Activated CD8-positive, alpha-beta memory T cell treated with anti-CD3 and anti-CD28 coated beads, Interleukin-2, amount 10 ng/mL, durations not matched to agents 7 days and 5 days (primary cell): ENCODE results near the gene DEFB115. TPM values are rescaled to one million over a fixed set of nuclear protein-coding genes. Genes with fewer than 3 reads are reported as not detected.
"Not testable (repeated sequence)": the region's sequence is repeated elsewhere in the genome, so short reads cannot be mapped to it uniquely, and the experiment has no call there.

ENCODE experiments used
- ATAC-seq: fragments of 150-1000 bp; cut with Tn5 transposase; one replicate; pipeline ENCODE4 v1.10.0; 2021; ENCODE audit warnings: moderate library complexity
- CTCF ChIA-PET: fragments of 350-600 bp; sonication (Branson Sonifier 250); formaldehyde crosslinking; loops from one replicate; lab custom pipeline; 2021; ENCODE audit warnings: antibody characterized with exemption; lab: Charles Lee
- DNase-seq: peaks from one replicate; pipeline ENCODE4 v3.0.0-alpha.2; 2020
- H3K27ac Mint-ChIP-seq: one replicate; pipeline ENCODE4 v1.8.0; 2021; ENCODE audit warnings: mild to moderate bottlenecking, mixed read lengths
- H3K27me3 Mint-ChIP-seq: one replicate; pipeline ENCODE4 v1.8.0; 2021; ENCODE audit warnings: mixed read lengths
- H3K36me3 Mint-ChIP-seq: one replicate; pipeline ENCODE4 v1.8.0; 2021; ENCODE audit warnings: mild to moderate bottlenecking, mixed read lengths
- H3K4me1 Mint-ChIP-seq: one replicate; pipeline ENCODE4 v1.8.0; 2021; ENCODE audit warnings: mixed read lengths
- H3K4me3 Mint-ChIP-seq: one replicate; pipeline ENCODE4 v1.8.0; 2021; ENCODE audit warnings: mild to moderate bottlenecking, moderate library complexity, mixed read lengths
- H3K9me3 Mint-ChIP-seq: one replicate; pipeline ENCODE4 v1.8.0; 2022; ENCODE audit warnings: low read depth, mixed read lengths
- total RNA-seq, 2 experiments: library from RNA; stranded (reverse); gene quantifications; one replicate each; pipeline ENCODE4 v1.2.3, GENCODE V29; 2021

Gene DEFB115, protein sequence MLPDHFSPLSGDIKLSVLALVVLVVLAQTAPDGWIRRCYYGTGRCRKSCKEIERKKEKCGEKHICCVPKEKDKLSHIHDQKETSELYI
- total RNA-seq: not detected

DNA sequence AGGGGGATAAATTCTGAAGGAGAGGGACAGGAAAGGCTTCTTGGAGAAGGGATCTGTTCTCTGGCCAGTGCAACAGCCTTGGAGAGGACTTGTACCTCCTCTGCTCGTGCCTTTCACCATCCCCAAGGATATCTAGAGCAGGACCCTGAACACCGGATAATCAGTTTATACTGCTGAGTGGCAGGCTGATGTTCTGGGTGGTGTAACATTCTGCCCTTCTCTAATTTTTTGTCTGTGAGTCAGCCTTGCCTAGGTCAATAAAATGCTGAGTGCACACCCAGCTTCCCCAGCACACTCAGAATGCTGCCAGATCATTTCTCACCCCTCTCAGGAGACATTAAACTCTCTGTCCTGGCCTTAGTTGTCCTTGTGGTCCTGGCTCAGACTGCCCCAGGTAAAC is at the start of gene DEFB115:
DEFB115 (plus strand) TSS at position 301 of the 400 bp plus-strand sequence; CDS start at position 301, 0 bp downstream.
- no peaks in the 10 kb centered on the region for H3K4me1 Mint-ChIP-seq

DNA sequence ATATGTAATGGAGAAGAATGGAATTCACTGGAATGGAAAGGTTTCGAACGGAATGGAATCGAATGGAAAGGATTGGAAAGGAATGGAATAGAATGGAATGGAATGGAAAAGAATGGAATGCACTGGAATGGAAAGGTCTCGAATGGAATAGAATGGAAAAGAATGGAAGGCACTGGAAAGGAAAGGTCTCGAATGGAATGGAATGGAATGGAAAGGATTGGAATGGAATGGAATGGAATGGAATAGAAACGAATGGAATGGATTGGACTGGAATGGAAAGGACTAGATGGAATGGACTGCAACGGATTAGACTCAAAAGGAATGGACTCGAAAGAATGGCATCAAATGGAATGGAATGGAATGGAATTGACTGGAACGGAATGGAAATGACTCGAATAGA is 20.5 kb upstream of the DEFB115 start:
- no peak overlapping the region for H3K4me3 Mint-ChIP-seq
- CTCF ChIA-PET: no interaction called here
- no peak overlapping the region for H3K27ac Mint-ChIP-seq
- no peaks in the 10 kb centered on the region for H3K9me3 Mint-ChIP-seq
- no peak for ATAC-seq
- H3K4me1 Mint-ChIP-seq: no peaks in the 10 kb centered on the region
- H3K27me3 Mint-ChIP-seq: no peaks in the 10 kb centered on the region
- H3K36me3 Mint-ChIP-seq: no peaks in the 10 kb centered on the region
- no peak for DNase-seq

More for the DNA sequence above, at the start of gene DEFB115:
- Mint-ChIP-seq H3K9me3 (peaks cover 7% of the 10 kb centered on the region), H3K27me3 (no peaks in the 10 kb centered on the region), H3K27ac (no peak within 1 kb of the TSS), H3K4me3 (no peak within 1 kb of the TSS), H3K36me3 (no peaks in the 10 kb centered on the region)
- DNase-seq (no peak), ATAC-seq (no peak)
- CTCF ChIA-PET: no interaction called here

DNA sequence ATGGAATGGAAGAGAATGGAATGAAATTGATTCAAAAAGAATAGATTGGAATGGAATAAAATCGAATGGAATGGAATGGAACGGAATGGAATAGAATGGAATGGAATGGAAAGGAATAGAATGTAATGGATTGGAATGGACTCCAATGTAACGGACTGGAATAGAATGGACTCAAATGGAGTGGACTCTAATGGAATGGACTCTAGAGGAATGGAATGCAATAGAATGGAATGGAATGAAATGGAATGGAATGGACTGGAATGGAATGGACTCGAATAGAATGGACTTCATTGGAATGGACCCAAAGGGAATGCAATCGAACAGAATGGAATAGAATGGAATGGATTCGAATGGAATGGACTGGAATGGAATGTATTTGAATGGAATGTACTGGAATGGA is 19.7 kb upstream of the DEFB115 start:
- Mint-ChIP-seq H3K36me3 (no peaks in the 10 kb centered on the region), H3K9me3 (no peaks in the 10 kb centered on the region), H3K4me3 (no peak overlapping the region), H3K27ac (no peak overlapping the region), H3K4me1 (no peaks in the 10 kb centered on the region), H3K27me3 (no peaks in the 10 kb centered on the region)
- CTCF ChIA-PET: no interaction called here
- ATAC-seq: no peak
- no peak for DNase-seq

DNA sequence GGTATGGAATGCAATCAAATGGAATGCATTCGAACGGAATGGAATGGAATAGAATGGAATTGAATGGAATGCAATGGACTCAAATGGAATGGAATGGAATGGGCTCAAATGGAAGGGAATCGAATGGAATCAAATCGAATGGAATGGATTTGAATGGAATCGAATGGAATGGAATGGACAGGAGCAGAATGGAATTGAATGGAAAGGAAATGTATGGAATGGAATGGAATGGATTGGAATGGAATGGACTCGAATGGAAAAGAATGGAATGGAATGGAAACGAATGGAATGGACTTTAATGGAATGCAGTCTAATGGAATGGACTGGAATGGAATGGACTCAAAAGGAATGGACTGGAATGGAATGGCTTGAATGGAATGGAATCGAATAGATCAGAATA is 18.3 kb upstream of the DEFB115 start:
- H3K27me3 Mint-ChIP-seq: no peaks in the 10 kb centered on the region

DNA sequence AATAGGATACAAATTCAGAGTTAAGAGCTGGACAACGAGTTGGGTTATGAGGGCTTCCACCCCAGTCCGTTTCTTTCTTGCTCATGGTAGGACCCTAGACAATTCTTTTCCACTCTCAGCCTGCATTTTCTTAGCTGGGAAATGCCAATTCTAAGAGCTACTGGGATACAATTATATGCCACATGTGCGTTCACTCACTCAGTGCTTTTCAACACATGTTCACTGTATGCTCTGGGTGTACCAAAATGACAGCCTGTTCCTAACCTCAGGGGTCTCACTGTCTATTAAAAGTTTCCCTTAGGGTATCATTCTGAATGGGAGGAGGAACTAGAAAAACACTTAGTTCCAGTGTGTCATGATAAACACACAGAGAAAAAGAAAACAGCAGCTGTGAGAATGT is 505 bp upstream of the DEFB115 start:
- Mint-ChIP-seq H3K4me3 (no peak overlapping the region), H3K27ac (no peak overlapping the region), H3K36me3 (no peaks in the 10 kb centered on the region), H3K4me1 (no peaks in the 10 kb centered on the region), H3K27me3 (no peaks in the 10 kb centered on the region), H3K9me3 (peaks cover 7% of the 10 kb centered on the region)
- DNase-seq (no peak), ATAC-seq (no peak)
- CTCF ChIA-PET: no interaction called here

More for the DNA sequence above, 18.3 kb upstream of the DEFB115 start:
- H3K4me3 Mint-ChIP-seq: no peak overlapping the region
- no peak overlapping the region for H3K27ac Mint-ChIP-seq
- CTCF ChIA-PET: no interaction called here
- H3K4me1 Mint-ChIP-seq: no peaks in the 10 kb centered on the region
- no peaks in the 10 kb centered on the region for H3K36me3 Mint-ChIP-seq
- no peak for ATAC-seq
- DNase-seq: no peak
- no peaks in the 10 kb centered on the region for H3K9me3 Mint-ChIP-seq

DNA sequence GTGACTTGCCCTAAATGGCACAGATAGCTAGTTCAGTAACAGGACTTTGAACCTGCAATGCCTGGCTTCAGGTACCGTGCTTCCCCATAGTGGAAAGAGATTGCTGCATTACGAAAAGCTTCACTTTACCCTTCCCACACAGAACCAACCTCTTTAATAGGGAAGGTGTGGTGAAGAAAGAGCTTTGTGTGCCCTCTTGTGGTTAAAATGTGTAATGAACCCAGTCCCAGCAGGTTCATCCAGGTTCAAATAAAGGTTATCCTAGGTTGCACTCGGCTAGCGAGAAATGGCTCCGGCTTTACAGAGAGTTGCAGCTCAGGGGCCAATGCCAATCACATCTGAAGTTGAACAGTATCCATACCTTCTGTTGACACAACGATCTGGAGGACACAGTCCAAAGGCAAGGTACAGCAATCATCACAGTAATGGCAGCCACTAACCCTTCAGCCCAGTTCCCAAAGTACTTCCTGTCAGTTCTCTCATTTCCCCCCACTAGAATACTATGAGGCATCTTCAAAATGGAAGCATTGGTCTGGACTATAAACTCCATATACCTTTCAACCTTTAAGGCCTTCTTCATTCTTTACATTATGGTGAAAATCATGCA is 3.0 kb downstream of the DEFB115 start:
- Mint-ChIP-seq H3K4me1 (no peaks in the 10 kb centered on the region), H3K9me3 (peaks cover 3% of the 10 kb centered on the region), H3K27me3 (no peaks in the 10 kb centered on the region), H3K36me3 (no peaks in the 10 kb centered on the region), H3K27ac (no peak overlapping the region), H3K4me3 (no peak overlapping the region)
- CTCF ChIA-PET: interaction anchor here (0.6 to 1.2 kb wide), 2 partner anchors 188 to 1727 kb away, joined by 3 to 4 read pairs; no protein-coding TSS in a partner anchor
- no peak for ATAC-seq
- DNase-seq: no peak

DNA sequence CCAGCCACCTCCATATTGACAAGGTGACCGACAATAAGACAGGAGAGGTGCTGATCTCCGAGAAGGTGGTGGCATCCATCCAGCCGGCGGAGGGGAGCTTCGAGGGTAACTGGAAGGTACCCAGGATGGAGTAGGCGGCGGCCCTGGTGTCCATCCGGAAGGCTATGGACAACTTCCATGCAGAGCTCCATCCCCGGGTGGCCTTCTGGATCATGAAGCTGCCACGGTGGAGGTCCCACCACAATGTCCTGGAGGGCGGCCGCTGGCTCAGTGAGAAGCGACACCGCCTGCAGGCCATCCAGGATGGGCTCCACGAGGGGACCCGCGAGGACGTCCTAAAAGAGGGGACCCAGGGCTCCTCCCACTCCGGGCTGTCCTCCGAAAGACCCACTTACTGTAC is 17.0 kb downstream of the DEFB115 start:
- H3K4me1 Mint-ChIP-seq: no peaks in the 10 kb centered on the region
- H3K9me3 Mint-ChIP-seq: peaks cover 23% of the 10 kb centered on the region

DNA sequence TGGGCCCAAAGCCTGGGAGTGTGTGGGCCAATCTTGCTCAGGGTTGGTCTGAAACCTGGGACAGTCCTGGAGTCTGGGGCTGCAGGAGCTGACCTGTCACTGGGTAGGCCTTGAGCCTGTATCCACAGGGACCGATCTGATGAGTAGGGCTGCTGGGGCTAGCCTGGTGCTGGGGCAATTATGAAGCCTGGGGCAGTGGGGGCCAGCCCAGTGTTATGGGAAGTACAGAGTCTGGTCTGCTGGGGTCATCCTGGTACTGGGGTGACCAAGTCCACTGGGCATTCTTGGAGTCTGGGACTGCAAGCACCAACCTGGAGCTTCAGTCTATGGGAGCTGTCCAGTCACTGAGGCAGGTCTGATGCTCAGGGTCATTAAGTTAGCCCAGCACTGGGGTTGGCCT is 20.7 kb downstream of the DEFB115 start:
- ATAC-seq (no peak), DNase-seq (no peak)
- Mint-ChIP-seq H3K27ac (no peak overlapping the region), H3K4me1 (no peaks in the 10 kb centered on the region), H3K9me3 (peaks cover 8% of the 10 kb centered on the region), H3K27me3 (no peaks in the 10 kb centered on the region), H3K4me3 (no peak overlapping the region), H3K36me3 (no peaks in the 10 kb centered on the region)
- CTCF ChIA-PET: no interaction called here

More for the DNA sequence above, 17.0 kb downstream of the DEFB115 start:
- no peak for ATAC-seq
- H3K4me3 Mint-ChIP-seq: no peak overlapping the region
- CTCF ChIA-PET: no interaction called here
- DNase-seq: no peak
- H3K36me3 Mint-ChIP-seq: no peaks in the 10 kb centered on the region
- no peak overlapping the region for H3K27ac Mint-ChIP-seq
- H3K27me3 Mint-ChIP-seq: no peaks in the 10 kb centered on the region

DNA sequence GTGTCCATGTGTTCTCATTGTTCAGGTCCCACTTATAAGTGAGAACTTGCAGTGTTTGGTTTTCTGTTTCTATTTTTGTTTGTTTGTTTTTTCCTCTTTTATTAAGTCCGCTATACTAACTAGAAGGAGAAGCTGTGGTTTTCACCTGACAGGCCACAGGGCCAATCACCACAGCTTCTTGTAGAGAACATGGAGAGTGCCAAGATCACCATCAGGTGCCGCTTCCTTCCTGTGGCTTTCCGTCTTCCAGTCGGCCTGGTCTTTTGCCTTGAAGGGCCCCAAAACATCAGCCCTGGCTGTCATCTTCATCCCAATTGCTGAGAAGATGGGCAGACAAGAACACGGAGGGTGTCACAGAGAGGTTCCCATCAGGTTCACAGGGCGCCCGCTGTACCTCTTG is 27.5 kb downstream of the DEFB115 start:
- CTCF ChIA-PET, H3K9me3 Mint-ChIP-seq, H3K4me3 Mint-ChIP-seq, H3K27me3 Mint-ChIP-seq, H3K4me1 Mint-ChIP-seq, H3K36me3 Mint-ChIP-seq, H3K27ac Mint-ChIP-seq, ATAC-seq, DNase-seq: not testable (repeated sequence)

DNA sequence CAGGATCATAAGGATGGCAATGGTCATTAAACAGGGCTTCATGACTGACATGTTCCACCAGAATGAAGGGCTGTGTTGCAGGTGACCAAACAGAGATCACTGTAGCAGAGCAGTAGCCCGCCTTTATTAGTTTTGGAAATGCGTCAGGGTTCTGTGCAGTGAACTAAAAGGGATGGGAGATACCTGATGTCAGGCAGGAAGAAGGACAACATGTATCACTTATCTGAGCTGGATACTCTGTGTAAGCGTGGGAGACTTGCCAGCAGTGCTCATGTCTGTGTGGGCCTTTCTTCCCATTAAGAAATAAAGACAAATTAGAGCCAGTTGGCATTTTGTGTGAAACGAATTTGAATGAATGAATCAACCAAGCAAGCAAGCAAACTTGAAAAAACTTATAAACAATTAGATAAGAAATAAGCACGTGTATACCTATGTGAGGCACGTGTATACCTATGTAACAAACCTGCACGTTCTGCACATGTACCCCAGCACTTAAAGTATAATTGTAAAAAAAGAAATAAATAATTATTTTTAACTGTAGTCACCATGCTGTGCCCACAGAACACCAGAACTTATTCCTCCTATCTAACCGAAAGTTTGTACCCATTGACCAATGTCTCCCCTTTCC is 51.2 kb downstream of the DEFB115 start, which contains the start of gene DEFB116:
DEFB116 (minus strand) TSS at position 51 of the 628 bp plus-strand sequence; CDS start at position 51, 0 bp downstream.
- CTCF ChIA-PET: no interaction called here
- no peak for ATAC-seq
- Mint-ChIP-seq H3K27me3 (no peaks in the 10 kb centered on the region), H3K4me1 (no peaks in the 10 kb centered on the region), H3K27ac (no peak within 1 kb of the TSS), H3K4me3 (no peak within 1 kb of the TSS), H3K36me3 (no peaks in the 10 kb centered on the region), H3K9me3 (no peaks in the 10 kb centered on the region)
- no peak for DNase-seq

Other genes starting within 250 kb of the DEFB115 start
- gene DEFB116, start 50.9 kb downstream of the DEFB115 start, total RNA-seq: not detected
- gene DEFB118, start 110.9 kb downstream of the DEFB115 start, total RNA-seq: not detected
- not detected for gene DEFB119, start 132.9 kb downstream of the DEFB115 start, total RNA-seq
- gene DEFB121, start 148.6 kb downstream of the DEFB115 start, total RNA-seq: not detected
- not detected for gene DEFB123, start 183.0 kb downstream of the DEFB115 start, total RNA-seq
- gene DEFB124, start 217.5 kb downstream of the DEFB115 start, total RNA-seq: not detected
- gene REM1, start 217.6 kb downstream of the DEFB115 start, total RNA-seq: not detected